Loucy (cell line): Measurements from ENCODE around the gene YAP1.

Experiments used
- CTCF ChIP-seq: fragments of 200-600 bp; sonication (generic); conservative IDR thresholded peaks from 2 replicates; pipeline ENCODE4 v1.5.1; 2014; ENCODE audit warnings: mild to moderate bottlenecking, antibody characterized with exemption, low read length
- EZH2phosphoT487 ChIP-seq: fragments of 200-600 bp; IDR thresholded peaks from 2 replicates; pipeline ENCODE4 v1.6.1; 2018; ENCODE audit warnings: antibody characterized with exemption, mild to moderate bottlenecking, moderate library complexity, borderline replicate concordance

GRCh38 chr11:102230186-102230585, 119.9 kb downstream of the YAP1 start:
- TF ChIP-seq CTCF (no peak), EZH2phosphoT487 (no peak)
